GM18502 (cell line): ENCODE data around the gene DTX3.
"Not testable (repeated sequence)": the region's sequence is repeated elsewhere in the genome, so short reads cannot be mapped to it uniquely, and the experiment has no call there.

ENCODE experiments used
- ATAC-seq: cut with Tn5 transposase; IDR thresholded peaks from one replicate; pipeline ENCODE4 v1.9.1; 2021; ENCODE audit warnings: mild to moderate bottlenecking; ENCODE audit not compliant: unreplicated experiment, poor library complexity

The DTX3 gene

GRCh38 chr12:57604454-57604991 lies at the start of gene DTX3:
Gene DTX3, plus strand, starts transcription at chr12:57604824. Its CDS starts 1,694 bp downstream, at chr12:57606518.
- peak; percentile 67 for ATAC-seq

GRCh38 chr12:57554897-57555296 lies 49.7 kb upstream of the DTX3 start:
- no peak for ATAC-seq

GRCh38 chr12:57558864-57559263 lies 45.8 kb upstream of the DTX3 start:
- ATAC-seq: no peak

- ATAC-seq: no peak
These were observed 44.1 kb upstream of the DTX3 start for GRCh38 chr12:57560516-57560915.

GRCh38 chr12:57561117-57561516 lies 43.5 kb upstream of the DTX3 start:
- ATAC-seq: not testable (repeated sequence)

- ATAC-seq: no peak
These were observed 41.3 kb upstream of the DTX3 start for GRCh38 chr12:57563358-57563757.

GRCh38 chr12:57564178-57564740 lies 40.4 kb upstream of the DTX3 start:
- ATAC-seq: no peak

GRCh38 chr12:57568838-57569237 lies 35.8 kb upstream of the DTX3 start:
- ATAC-seq: no peak

GRCh38 chr12:57569858-57570257 lies 34.8 kb upstream of the DTX3 start:
- ATAC-seq: no peak

- ATAC-seq: not testable (repeated sequence)
These were observed 34.2 kb upstream of the DTX3 start for GRCh38 chr12:57570438-57570837.

GRCh38 chr12:57571926-57572762 lies 32.5 kb upstream of the DTX3 start:
- no peak for ATAC-seq

GRCh38 chr12:57574795-57575194 lies 29.8 kb upstream of the DTX3 start:
- ATAC-seq: no peak

- no peak for ATAC-seq
These were observed 28.6 kb upstream of the DTX3 start for GRCh38 chr12:57575771-57576612.

- ATAC-seq: no peak
These were observed 27.9 kb upstream of the DTX3 start for GRCh38 chr12:57576613-57577160.

GRCh38 chr12:57577981-57578758 lies 26.5 kb upstream of the DTX3 start:
- no peak for ATAC-seq

GRCh38 chr12:57579011-57579410 lies 25.6 kb upstream of the DTX3 start:
- ATAC-seq: no peak

GRCh38 chr12:57579677-57580465 lies 24.8 kb upstream of the DTX3 start:
- no peak for ATAC-seq

GRCh38 chr12:57580466-57580795 lies 24.2 kb upstream of the DTX3 start:
- ATAC-seq: no peak

- ATAC-seq: no peak
These were observed 22.8 kb upstream of the DTX3 start for GRCh38 chr12:57581802-57582201.
